ENCODE results near the gene SAFB.

The SAFB gene

GRCh38 chr19:5707576-5708575 is 85.0 kb downstream of the SAFB start:
- no peak for TF ChIP-seq CTCF (IDR thresholded peaks at IDR 0.05; ENCODE audit: extremely low read depth, insufficient read depth, missing control alignments)
- peak; percentile 31 for DNase-seq (ENCODE audit: low spot score)
- in situ Hi-C loops (cut with MboI; ENCODE audit: low pct_unique_long_range_greater_than_20kb, low sequenced_read_pairs, unreplicated experiment) = no loop called here

- in situ Hi-C loops (cut with MboI; ENCODE audit: low pct_unique_long_range_greater_than_20kb, low sequenced_read_pairs, unreplicated experiment) = no loop called here
- no peak for DNase-seq (ENCODE audit: low spot score)
- TF ChIP-seq CTCF (IDR thresholded peaks at IDR 0.05; ENCODE audit: extremely low read depth, insufficient read depth, missing control alignments) = no peak
These were observed 88.1 kb downstream of the SAFB start for GRCh38 chr19:5711025-5711424.

- DNase-seq (ENCODE audit: low spot score) = no peak
- no peak for TF ChIP-seq CTCF (IDR thresholded peaks at IDR 0.05; ENCODE audit: extremely low read depth, insufficient read depth, missing control alignments)
- in situ Hi-C loops (cut with MboI; ENCODE audit: low pct_unique_long_range_greater_than_20kb, low sequenced_read_pairs, unreplicated experiment) = no loop called here
These were observed 88.9 kb downstream of the SAFB start for GRCh38 chr19:5711713-5712161.

GRCh38 chr19:5713228-5713627 is 90.3 kb downstream of the SAFB start:
- in situ Hi-C loops (cut with MboI; ENCODE audit: low pct_unique_long_range_greater_than_20kb, low sequenced_read_pairs, unreplicated experiment) = no loop called here
- no peak for TF ChIP-seq CTCF (IDR thresholded peaks at IDR 0.05; ENCODE audit: extremely low read depth, insufficient read depth, missing control alignments)
- DNase-seq (ENCODE audit: low spot score) = no peak

- in situ Hi-C loops (cut with MboI; ENCODE audit: low pct_unique_long_range_greater_than_20kb, low sequenced_read_pairs, unreplicated experiment) = no loop called here
- no peak for DNase-seq (ENCODE audit: low spot score)
These were observed 91.9 kb downstream of the SAFB start for GRCh38 chr19:5714816-5715215.

More at GRCh38 chr19:5714816-5715215, 91.9 kb downstream of the SAFB start:
- no peak for TF ChIP-seq CTCF (IDR thresholded peaks at IDR 0.05; ENCODE audit: extremely low read depth, insufficient read depth, missing control alignments)

Measured in GM13977 (cell line).